OCI-LY7 (cell line): Measurements from ENCODE around the gene CDC42BPA. TPM values are rescaled to one million over a fixed set of nuclear protein-coding genes. Genes with fewer than 3 reads are reported as not detected.

Experiments
- BruUV-seq: library from RNA; stranded (reverse); fragments of 400-500 nt; replicated peaks from 2 replicates; lab custom pipeline; 2021; lab: Mats Ljungman, UMichigan
- CTCF ChIA-PET: fragments of 300-600 bp; sonication (Branson Sonifier 250); formaldehyde crosslinking; loops from one replicate; lab custom pipeline; 2022; ENCODE audit warnings: antibody characterized with exemption; ENCODE audit not compliant: unreplicated experiment; lab: Charles Lee
- POLR2A ChIA-PET: fragments of 300-600 bp; sonication (Branson Sonifier 250); formaldehyde crosslinking; loops from one replicate; lab custom pipeline; 2022; ENCODE audit warnings: antibody characterized with exemption; lab: Charles Lee
- DNase-seq: peaks from one replicate; pipeline ENCODE4 v3.0.0-alpha.2; 2015; ENCODE audit warnings: low spot score
- H2AFZ ChIP-seq: fragments of 200-600 bp; sonication (generic), shearing (Covaris generic); 2 replicates; pipeline ENCODE4 v1.6.1; 2014; ENCODE audit warnings: mild to moderate bottlenecking, antibody characterized with exemption, low read length, moderate library complexity
- H3K27ac ChIP-seq: fragments of 200-600 bp; sonication (generic); 2 replicates; pipeline ENCODE4 v1.5.1; 2014; ENCODE audit warnings: mixed run types, low read depth, mild to moderate bottlenecking, moderate library complexity, low read length, inconsistent platforms; ENCODE audit not compliant: poor library complexity, severe bottlenecking
- H3K36me3 ChIP-seq: fragments of 200-600 bp; sonication (generic); 2 replicates; pipeline ENCODE4 v1.6.1; 2014; ENCODE audit warnings: mild to moderate bottlenecking, antibody characterized with exemption, low read length, moderate library complexity, mixed read lengths; ENCODE audit not compliant: insufficient read depth
- H3K4me1 ChIP-seq: fragments of 200-600 bp; sonication (generic); 2 replicates; pipeline ENCODE4 v1.5.1; 2014; ENCODE audit warnings: mild to moderate bottlenecking, low read length; ENCODE audit not compliant: insufficient read depth, poor library complexity, severe bottlenecking
- H3K4me2 ChIP-seq: fragments of 200-600 bp; sonication (generic); 2 replicates; pipeline ENCODE4 v1.6.1; 2014; ENCODE audit warnings: mild to moderate bottlenecking, low read length
- H3K4me3 ChIP-seq: fragments of 200-600 bp; sonication (generic); 2 replicates; pipeline ENCODE4 v1.5.1; 2014; ENCODE audit warnings: mild to moderate bottlenecking, low read depth, low read length; ENCODE audit not compliant: poor library complexity, severe bottlenecking
- H3K79me2 ChIP-seq: fragments of 200-600 bp; sonication (generic); 2 replicates; pipeline ENCODE4 v1.6.1; 2016; ENCODE audit warnings: low read depth, mild to moderate bottlenecking, low read length, moderate library complexity, mixed read lengths; ENCODE audit not compliant: insufficient read depth
- H3K9me2 ChIP-seq: fragments of 200-600 bp; sonication (generic); 2 replicates; pipeline ENCODE4 v1.6.1; 2016; ENCODE audit warnings: mild to moderate bottlenecking, low read length, mixed read lengths; ENCODE audit not compliant: insufficient read depth
- H3K9me3 ChIP-seq: fragments of 200-600 bp; sonication (generic); 2 replicates; pipeline ENCODE4 v1.6.1; 2014; ENCODE audit warnings: mild to moderate bottlenecking, mixed run types, low read length, mixed read lengths
- H4K20me1 ChIP-seq: fragments of 200-600 bp; sonication (generic); 2 replicates; pipeline ENCODE4 v1.6.1; 2014; ENCODE audit warnings: mild to moderate bottlenecking, antibody characterized with exemption, low read length, moderate library complexity, mixed read lengths; ENCODE audit not compliant: insufficient read depth
- EZH2phosphoT487 ChIP-seq: fragments of 200-600 bp; sonication (generic); IDR thresholded peaks from 2 replicates; pipeline ENCODE4 v1.6.1; 2018; ENCODE audit warnings: low read depth, borderline replicate concordance, mild to moderate bottlenecking, mixed run types, antibody characterized with exemption, low read length, moderate library complexity, mixed read lengths
- intact Hi-C: fragments of 100-400 bp; cut with micrococcal nuclease; formaldehyde crosslinking; loops from one replicate; pipeline ENCODE4 v1.10.0; 2022; ENCODE audit not compliant: unreplicated experiment
- total RNA-seq, 2 experiments: library from RNA; depleted of rRNA in 1 of 2; stranded (reverse); fragments of >200 nt in 1 of 2; shearing (Covaris generic) in 1 of 2; gene quantifications; 2 replicates each; pipeline ENCODE4 v1.2.3, GENCODE V29; 2014 to 2022
- TF ChIP-seq, protein P1 (sequence below): fragments of 200-600 bp; sonication (generic); conservative IDR thresholded peaks from 2 replicates; pipeline ENCODE4 v1.5.1; 2014; ENCODE audit warnings: mild to moderate bottlenecking, antibody characterized with exemption, low read length, moderate library complexity, mixed read lengths

The CDC42BPA gene
- total RNA-seq, 2 experiments from 2014 or later, result not detected

DNA sequence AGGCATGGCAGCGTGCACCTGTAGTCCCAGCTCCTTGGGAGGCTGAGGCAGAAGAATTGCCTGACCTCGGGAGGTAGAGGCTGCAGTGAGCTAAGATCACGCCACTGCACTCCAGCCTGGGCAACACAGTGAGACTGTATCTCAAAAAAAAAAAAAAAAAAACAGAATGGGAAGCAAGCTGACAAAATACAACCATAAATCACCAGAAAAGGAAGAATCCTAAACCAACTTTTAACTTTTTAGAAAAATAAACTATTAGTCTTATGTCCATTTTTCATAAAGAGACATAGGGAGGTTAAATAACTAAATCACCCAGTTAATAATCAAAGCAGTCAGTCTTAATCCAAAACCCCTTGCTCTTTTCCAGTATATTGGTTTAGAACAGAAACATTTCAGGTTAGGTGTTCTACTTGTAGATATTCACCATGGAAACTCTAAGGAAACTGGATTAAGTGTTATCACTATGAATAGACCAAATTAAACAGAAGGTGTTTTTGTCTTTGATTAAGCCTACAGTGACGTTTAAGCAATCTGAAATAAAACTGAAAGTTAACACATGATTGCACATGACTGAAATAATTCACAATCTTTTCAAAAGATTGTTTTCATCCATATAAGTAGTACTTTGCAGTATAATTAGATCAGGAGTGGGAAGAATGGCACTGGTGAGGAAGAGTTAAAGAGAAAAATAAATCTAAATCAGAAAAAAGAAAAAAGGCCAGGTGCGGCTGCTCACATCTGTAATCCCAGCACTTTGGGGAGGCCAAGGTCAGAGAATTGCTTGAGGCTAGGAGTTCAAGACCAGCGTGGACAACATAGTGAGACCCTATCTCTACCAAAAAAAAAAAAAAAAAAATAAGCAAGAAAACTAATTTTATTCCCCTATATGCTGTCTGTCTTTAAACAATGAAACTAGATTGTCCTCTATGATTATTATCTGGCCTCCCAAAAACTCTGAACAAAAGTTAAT is 9.6 kb downstream of the CDC42BPA start:
- no peaks in the 10 kb centered on the region for H3K79me2 ChIP-seq
- intact Hi-C loops, result no loop called here

DNA sequence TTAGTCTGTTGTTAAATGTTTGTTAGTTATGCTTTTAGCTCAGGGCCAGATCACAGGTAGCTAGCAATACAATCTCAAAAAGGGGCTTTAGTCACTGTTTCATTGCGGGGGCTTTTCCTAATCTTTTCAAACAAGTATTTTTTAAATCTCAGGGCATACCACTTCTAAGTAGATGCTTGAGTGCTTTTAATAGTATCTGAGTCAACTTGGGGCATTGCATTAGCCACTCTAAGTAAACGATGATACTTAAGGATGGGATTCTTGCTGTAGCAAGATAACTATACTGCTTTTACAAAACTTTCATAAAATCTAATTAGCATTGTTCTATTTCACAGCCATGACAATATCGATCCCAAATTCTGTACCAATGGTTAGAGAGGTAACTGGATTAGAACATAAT is 11.6 kb downstream of the CDC42BPA start:
- H3K4me2 ChIP-seq, result no peak overlapping the region
- intact Hi-C loops, result no loop called here
- no peaks in the 10 kb centered on the region for H3K36me3 ChIP-seq
- no peaks in the 10 kb centered on the region for H3K79me2 ChIP-seq
- DNase-seq, result no peak
- no peak overlapping the region for H3K4me3 ChIP-seq
- H2AFZ ChIP-seq, result no peak overlapping the region
- H3K9me2 ChIP-seq, result no peaks in the 10 kb centered on the region
- CTCF ChIA-PET, result no interaction called here
- no peak overlapping the region for H3K27ac ChIP-seq
- no peaks in the 10 kb centered on the region for H4K20me1 ChIP-seq
- no peak for TF ChIP-seq EZH2phosphoT487
- TF ChIP-seq, protein P1, sequence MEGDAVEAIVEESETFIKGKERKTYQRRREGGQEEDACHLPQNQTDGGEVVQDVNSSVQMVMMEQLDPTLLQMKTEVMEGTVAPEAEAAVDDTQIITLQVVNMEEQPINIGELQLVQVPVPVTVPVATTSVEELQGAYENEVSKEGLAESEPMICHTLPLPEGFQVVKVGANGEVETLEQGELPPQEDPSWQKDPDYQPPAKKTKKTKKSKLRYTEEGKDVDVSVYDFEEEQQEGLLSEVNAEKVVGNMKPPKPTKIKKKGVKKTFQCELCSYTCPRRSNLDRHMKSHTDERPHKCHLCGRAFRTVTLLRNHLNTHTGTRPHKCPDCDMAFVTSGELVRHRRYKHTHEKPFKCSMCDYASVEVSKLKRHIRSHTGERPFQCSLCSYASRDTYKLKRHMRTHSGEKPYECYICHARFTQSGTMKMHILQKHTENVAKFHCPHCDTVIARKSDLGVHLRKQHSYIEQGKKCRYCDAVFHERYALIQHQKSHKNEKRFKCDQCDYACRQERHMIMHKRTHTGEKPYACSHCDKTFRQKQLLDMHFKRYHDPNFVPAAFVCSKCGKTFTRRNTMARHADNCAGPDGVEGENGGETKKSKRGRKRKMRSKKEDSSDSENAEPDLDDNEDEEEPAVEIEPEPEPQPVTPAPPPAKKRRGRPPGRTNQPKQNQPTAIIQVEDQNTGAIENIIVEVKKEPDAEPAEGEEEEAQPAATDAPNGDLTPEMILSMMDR, result no peak
- no TSS peak for BruUV-seq
- POLR2A ChIA-PET, result no interaction called here
- H3K4me1 ChIP-seq, result no peaks in the 10 kb centered on the region
- no peaks in the 10 kb centered on the region for H3K9me3 ChIP-seq

More for the DNA sequence above, 9.6 kb downstream of the CDC42BPA start:
- no peak for DNase-seq
- no peak overlapping the region for H3K4me3 ChIP-seq
- no peak overlapping the region for H2AFZ ChIP-seq
- BruUV-seq, result no TSS peak
- no peaks in the 10 kb centered on the region for H3K36me3 ChIP-seq
- H3K9me2 ChIP-seq, result no peaks in the 10 kb centered on the region
- no peaks in the 10 kb centered on the region for H3K4me1 ChIP-seq
- ChIA-PET CTCF (no interaction called here), POLR2A (no interaction called here)
- no peaks in the 10 kb centered on the region for H3K9me3 ChIP-seq
- H3K4me2 ChIP-seq, result no peak overlapping the region
- H4K20me1 ChIP-seq, result no peaks in the 10 kb centered on the region
- no peak overlapping the region for H3K27ac ChIP-seq
- TF ChIP-seq, protein P1, result no peak
- no peak for TF ChIP-seq EZH2phosphoT487
